NCI-H128 (cell line): ENCODE data around the gene FAM163B.

Experiments
- DNase-seq: peaks from one replicate; lab custom pipeline; 2025; ENCODE audit not compliant: unreplicated experiment; lab: John Stamatoyannopoulos, UW

Gene FAM163B

DNA sequence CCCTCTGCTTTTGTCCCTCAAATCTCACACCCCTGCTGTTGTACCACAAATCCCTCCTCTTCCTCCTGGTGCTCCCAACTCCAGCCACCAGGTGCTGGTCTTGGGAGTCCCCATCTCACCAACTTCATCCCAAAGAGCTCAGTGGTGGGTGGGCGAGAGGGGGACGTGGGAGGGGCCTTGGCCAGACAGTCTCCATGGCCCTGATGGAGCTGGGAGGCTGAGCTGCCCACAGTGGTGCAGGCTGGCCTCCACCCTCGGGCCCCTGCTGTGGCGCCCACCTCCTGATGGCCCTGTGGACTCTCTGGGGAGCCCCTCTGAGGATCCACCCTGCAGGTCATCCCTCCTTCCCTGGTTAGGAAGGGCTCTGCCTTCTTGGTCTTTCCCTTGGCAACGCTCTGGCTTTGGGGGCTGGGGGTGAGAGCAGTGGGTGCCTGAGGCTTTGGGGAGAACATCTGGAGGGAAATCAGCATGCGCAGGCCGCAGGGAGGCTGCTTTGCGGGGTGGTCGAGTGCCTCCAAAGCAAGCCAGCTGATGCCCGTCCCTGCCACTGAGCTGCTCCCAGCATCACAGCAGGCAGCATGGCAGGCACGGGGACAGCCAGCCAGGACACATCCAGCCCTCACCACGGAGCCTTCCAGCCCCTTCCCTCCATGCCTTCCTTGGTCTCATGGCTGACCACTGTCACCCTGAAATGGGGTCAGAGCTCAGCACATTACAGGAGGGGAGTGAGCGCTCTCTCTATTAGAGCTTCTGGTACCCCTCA lies 7.6 kb upstream of the FAM163B start:
- DNase-seq = no peak

DNA sequence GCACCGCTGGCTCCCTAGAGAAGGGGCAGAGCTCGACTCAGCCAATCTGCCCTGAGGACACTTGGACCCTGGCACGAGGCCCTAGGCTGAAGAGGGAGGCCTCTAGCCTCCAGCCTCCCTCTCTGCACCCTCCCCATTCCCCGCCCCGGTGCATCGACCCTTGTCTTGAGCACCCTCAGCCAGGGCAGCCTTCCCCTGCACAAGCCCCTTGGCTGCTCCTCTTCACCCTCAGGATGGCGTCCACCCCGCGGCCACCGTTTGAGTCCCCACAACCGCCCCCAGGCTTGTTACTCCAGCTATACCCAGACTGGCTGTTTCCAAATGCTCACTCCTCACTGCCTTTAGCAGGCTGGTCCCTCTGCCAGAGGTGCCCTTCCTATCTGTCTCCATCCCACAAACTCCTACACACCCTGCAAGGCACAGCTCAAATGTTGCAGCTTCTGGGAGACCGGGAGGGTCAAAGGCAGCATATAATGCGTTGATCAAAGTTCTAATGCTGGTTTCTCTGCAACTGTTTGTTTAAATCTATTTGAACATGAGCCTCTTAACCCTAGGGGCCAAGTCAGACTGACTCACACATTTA lies 6.5 kb upstream of the FAM163B start:
- DNase-seq = no peak

DNA sequence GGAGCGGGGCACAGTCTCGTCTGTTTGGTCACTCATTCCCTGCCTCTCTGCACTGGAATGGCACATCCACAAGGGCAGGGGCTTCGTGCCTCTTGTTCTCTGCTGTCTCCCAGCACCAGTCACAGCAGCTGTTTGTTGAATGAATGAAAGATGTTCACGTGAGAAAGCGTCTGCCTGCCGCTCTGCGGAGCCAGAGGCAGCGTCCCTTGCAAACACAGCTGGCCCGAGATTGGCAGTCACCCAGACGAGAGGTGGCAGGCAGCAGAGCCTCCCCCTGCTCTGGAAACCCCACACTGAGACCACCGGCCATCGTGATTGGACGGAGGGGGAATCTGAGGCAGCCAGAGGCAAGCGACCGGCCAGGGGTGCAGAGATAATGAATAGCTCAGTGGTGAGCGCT lies 6.0 kb upstream of the FAM163B start:
- DNase-seq = no peak

DNA sequence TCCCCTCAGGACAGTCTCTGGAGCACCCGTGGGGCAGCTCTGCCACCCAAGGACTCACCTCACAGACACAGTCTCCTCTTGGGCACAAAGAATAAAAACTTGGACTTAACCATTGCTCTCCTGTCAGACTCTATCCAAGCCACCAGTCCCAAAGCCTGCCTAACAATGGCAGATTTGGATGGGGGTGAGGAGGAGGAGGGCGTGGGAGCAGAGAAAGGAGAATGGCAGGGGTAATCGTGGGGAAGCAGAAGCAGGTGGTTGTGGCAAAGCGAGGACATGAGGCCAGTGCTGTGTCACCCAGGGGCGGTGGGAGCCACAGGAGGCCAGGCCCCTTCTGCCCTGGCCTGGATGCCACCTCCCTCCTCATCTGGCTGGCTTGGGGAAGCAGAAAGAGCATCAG lies 5.5 kb upstream of the FAM163B start:
- DNase-seq = no peak

DNA sequence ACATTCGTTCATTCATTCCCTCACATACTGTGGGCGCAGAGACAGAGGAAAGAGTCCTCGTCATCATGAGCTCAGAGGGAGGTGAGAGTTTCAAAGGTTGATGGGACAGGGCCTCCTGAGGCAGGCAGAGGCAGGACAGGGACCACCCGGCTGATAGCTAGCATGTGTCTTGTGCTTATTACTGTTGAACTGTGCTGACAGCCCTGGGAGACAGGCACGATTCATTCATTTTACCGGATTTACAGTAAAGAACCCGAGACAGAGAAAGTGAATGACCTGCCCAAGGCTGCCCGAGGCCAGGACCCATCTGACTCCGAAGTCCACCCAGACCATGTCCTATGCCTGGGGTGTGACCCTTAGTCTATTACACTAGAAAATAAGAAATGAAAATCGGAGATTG lies 4.9 kb upstream of the FAM163B start:
- no peak for DNase-seq

DNA sequence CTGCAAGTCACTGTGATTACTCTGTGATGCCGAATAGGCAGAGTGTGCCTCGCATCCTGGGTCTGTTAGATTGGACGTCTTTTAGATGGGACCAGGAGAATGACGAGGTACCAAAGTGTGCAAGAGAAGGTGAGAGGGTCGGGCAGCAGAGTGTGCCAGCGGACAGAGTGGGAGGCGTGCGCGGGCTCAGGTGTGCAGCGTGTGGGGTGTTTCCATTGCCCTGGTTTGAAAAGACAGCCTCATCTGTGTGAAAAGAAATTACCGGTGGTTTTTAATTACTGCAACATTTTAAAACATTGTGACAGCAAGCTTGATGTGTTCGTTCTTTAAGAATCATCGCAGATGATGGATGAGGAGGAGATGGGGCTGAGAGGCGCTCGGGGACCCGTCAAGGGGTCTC lies 4.2 kb upstream of the FAM163B start:
- no peak for DNase-seq

DNA sequence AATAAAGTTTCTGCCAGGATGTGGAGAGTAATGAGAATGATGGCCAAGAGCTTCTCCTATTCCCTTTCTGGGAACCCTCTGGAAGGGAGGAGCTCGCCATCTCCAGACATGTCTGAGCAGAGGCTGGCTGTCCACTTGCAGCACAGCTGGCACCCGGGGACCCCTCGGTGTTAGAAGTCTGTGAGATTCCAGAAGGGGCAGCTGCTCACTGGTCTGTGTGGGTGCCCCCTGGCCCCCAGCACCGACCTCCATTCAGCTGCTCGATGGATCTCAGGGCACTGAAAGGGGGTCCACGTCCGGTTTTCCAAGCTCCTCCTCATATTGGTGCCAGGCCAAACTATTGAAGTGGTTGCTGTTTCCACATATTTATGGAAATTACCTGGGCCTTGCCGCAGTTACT lies 3.6 kb upstream of the FAM163B start:
- DNase-seq = no peak

DNA sequence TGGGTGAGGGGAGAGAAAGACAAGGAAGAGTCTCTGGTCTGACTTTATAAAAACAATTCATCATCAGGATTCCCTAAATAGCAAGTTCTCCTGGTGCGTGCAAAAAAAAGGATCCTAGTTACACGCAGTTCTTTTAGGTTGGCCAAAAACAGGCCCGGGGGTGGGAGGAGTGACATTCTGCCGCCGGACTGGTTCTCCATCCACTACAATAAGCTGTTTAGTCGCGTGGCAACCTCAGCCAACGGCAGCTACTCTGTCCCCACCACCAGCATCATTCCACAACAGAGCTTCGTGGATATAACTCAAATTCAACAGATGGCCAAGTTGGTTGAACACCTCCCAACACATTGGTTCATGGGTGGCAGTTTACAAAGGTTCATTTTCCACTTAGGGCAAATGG lies 2.9 kb upstream of the FAM163B start:
- DNase-seq = no peak

DNA sequence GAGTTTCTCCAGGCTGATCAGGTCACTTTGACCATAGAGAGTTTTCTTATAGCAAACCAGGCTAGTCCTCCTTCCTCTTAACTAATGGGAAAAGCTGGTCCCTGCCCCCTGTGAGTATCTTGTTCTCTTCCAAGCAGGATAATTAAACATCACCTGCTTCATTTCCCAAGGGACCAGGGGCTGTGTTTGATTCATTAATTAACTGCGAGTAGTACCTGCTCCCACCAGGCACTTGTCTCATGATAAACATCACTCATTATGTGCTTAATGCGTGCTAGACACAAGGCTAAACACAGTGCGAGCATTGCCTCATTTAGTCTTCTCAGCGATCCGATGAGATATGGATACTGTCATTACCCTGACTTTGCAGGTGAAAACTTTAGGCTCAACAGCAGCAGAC lies 1.7 kb upstream of the FAM163B start:
- peak; percentile 87 for DNase-seq

DNA sequence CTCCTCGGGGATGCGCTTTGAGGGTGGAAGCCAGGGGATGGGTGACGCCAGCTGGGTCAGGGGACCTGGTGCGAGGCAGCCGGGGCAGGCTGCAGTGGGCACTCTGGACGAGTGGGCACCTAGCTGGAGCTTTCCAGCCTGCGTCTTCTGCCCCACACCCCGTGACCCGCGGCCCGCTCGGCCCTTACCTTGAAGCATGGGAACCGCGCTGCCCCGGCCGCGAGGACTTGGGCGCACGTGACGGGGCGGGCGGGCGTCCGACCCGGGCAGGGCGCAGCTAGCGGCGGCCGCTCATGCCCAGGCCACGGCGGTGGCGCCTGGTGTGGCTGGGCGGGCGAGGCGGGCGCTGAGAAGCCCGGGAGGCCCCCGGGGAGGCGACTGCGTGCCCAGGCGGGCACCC lies 300 bp downstream of the FAM163B start:
- no peak for DNase-seq

DNA sequence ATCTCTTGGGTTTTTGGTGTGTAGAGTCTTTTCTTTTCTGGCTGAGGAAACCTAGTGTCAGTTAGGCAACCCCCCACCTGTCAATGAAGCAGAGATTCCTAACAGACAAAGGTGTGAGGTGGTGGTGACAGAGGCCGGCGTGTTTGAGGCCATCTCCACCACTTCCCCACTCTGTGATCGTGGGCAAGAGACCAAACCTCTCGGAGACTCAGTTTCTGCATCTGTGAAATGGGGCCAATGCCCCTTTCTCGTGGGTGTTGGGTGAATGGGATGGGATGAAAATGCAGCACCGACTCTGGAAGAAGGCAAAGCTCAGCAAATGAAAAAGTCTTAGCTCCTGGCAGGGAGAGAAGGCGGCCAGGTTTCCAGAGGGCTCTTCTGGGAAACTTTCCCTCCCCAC lies 807 bp downstream of the FAM163B start:
- no peak for DNase-seq

DNA sequence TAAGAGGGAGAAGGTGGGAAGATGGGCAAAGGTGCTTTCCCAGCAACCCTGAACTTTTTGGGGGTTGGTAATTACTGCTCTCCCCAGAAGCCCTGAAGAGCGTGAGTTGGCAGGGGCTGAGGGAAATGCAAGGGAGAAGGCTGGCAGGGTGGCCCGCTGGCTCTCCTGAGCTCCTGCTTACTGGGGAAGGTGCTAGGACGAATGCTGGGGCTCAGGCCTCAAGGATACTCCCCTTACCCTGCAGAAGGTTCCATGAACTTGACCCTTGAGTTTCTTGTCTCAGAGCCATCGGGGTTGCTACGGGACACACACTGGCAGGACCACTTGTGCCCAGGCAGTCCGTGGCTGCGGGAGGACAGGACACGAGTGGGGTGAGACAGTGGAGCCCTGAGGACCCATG lies 1.2 kb downstream of the FAM163B start:
- no peak for DNase-seq

DNA sequence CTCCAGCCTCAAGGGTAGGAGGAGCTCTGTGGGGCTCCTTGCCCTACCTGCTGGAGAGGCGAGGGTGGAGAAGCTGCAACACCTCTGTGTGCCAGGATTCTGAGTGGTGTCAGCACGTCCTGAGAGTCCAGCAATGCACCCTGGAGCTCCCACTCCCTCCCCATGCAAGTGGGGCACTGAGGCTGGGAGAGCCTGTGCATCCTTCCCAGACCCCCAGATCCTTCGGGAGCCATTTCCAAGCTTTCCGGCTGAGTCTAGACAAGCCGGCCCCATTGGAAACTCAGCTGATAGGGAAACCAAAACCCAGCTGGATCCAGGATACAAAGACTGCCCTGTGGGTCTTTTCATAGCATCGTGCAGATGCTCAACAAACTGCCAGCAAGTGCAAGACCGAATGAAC lies 1.8 kb downstream of the FAM163B start:
- DNase-seq = no peak

DNA sequence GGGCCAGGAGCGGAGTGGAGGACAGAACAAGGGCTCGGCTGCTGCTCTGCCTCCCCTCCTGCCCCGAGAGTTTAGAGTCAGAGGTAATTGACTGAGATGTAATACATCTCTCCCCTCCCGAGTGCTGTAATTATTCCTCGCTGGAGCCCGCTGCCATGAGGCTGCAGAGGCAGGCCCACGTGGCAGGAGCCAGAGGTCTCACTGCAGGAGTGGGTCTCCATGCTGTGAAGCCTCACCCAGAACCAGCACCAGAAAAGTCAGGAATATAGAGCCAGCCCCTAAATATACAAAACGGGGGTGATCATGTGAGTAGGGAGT lies 2.5 kb downstream of the FAM163B start:
- no peak for DNase-seq

DNA sequence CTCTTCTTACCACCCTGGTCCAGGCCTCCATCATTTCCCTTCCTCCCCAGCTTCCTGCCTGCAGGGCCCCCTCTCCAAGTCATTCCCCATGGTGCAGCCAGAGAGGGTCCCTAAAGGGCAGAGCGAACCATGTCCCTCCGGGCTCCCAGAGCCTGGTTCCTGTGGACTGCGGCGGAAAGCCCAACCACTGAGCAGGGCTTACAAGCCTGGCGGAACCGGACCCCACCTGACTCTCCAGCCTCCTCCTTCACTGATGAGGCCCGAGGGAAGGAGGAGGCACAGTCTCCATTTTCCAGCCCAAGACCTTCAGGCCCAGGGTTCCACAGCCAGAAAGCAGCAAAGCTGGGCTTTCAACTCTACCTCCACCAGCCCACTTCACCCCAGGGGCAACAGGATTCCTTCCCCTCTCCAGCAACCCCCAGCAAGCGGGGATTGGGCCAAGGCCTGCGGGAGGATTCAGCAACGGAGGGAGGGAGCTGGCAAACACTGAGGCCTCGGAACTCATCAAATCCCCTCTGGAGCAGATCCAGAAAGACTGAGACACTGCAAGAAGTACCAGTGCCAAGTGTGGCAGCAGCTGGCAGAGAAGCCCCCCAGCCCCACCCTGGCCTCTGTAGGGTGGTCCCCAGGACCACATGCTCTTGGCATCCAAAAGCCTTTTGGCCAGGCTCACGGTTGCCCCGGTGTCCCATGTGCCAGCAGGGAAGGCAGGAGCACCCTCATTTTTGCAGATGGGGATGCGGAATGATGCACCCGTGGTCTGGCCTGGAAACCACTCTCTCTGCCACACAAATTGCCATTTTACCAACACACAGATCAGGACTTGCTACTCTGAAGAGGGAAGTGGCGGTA lies 3.1 kb downstream of the FAM163B start:
- no peak for DNase-seq

DNA sequence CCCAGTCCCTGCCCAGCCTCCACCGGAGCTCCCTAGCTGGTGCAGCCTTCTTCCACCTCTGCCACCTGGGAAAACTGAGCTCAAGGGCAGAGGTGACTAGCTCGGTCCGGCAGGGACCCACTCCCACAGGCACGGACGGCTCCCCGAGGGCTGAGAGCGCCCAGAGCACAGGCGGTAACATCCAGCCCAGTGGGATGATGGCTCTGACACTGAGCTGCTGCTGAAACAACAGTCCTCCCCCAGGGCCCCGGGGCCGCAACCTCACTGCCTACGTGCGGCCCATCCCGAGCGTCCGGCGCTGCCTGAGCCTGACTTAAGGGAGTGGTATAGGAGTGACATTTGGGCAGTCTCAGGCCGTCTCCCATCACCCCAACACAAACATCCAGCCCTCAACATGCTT lies 3.7 kb downstream of the FAM163B start:
- no peak for DNase-seq

DNA sequence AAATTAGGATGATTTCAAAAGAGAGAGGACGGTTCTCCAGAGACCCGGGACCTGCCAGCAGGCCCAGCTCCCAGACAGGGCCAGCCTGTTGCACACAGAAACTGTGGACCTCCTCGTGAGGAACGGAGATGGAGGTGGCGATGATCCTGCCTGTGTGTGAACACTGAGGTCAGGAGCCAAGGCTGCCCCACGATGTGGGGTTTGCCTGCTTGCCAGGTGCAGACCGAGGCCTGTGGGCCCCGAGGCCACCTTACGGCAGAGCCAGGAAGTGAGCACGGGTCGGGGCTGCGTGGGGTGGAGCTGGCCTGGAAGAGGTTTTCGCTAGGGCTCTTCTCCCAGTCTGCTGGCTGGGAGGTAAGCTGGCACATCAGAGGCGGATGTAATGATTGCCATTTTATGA lies 4.3 kb downstream of the FAM163B start:
- DNase-seq = no peak

DNA sequence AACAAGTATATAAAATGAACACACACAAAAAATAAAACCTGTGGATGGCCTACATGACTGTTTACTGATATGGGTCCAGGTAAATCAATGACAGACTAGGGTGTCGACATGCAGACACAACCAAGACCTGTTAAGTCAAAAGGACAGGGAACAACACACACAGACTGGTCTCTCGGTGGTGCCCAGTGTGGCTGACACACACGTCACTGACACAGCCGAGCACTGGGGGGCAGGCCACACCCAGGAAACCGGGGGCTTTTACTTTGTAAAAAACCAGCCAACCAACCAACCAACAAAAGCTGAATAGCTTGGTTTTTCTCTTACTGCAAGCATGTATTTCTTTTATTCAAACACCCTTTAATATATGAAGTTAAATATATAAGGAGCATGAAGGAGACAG lies 5.0 kb downstream of the FAM163B start:
- no peak for DNase-seq

DNA sequence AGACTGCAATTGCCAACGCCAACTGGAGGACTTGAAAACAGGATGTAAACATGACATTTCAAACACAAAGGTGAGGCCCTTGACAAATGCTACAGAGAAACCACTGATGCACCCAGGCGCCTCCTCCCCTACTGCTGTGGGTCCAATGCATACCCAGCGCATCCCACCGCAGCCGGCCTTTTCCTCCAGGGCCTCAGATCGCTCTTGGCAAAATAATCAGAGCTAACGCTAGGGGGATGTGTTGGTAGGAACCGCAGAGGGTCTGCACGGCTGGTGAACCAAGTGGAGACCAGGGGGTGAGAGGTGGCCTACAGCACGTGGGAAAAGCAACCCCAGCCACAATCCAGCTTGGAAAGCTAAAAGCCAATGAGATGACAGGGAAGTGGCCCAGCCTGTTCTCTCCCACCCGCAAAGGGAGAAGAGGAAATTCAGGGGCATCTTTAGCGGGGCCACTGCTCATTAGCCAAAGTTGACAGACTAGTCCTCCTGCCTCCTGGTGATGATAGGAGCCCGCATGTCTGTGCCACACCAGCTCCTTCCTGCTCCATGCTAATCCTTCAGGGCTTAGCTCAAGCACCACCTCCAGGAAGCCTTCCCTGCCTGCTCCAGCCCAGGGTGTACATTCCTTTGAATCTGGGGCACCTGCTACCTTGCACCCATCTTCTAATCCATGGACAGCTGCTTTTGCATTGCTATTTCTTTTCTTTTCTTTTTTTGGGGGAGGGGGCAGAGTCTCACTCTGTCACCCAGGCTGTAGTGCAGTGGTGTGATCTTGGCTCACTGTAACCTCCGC lies 5.9 kb downstream of the FAM163B start:
- DNase-seq = no peak

DNA sequence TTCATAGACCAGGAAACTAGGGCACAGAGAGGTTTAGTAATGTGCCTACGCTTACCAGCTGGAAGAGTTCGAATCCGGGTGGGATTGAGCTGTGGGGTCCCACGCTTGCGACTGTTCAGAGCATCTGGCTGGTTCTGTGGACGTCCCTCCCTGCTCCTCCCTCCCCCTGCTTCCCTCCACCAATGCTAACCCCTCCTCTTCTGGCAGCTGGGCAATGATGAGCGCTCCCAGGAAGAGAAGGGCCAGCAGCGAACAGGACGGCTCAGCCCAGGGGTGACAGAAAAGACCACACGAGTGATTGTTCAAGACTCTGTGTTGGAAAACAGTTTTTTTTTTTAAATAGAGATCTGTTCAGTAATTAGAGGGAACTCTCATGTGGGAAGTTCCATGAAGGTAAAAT lies 6.9 kb downstream of the FAM163B start:
- DNase-seq = no peak

DNA sequence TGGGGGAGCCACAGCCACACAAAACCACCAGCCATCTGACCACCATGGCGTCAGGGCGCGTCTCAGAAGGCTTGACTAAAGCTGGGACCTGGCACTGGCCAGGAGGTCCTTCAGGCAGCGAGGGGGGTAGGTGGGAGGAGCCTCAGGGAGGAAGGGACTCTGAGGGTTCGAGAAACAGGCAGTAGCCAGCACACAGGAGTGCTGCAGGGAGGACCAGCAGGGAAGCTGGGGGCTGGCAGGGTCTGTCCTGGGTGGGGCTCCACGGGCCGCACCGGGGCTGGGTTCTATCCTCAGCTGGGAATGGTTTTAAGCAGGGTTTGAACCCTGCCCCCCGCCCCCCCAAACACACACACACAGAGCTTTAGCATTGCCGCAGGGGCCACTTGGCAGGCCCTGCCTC lies 7.4 kb downstream of the FAM163B start:
- no peak for DNase-seq

DNA sequence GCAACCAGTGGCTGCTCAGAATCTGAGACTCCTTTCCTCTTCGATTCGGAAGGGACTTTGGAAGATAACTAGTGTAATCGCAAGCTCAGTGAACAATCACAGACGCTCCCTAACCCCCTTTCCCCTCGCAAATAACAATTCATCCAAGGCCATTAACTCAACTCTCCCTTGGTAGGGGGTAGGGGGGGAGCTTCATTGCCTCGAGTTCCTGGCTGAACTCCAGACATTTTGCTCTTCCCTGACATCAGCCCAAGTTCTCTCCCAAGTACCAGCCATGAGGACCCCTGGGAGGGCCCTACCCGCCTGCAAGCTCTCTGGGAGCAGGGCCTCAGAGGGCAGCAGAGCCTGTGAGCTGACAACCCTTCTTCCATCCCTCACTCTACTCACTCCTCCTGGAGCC lies 8.4 kb downstream of the FAM163B start:
- DNase-seq = no peak
